ENCODE data around the gene PTPN9. TPM values are rescaled to one million over a fixed set of nuclear protein-coding genes. Genes with fewer than 3 reads are reported as not detected.
"Not testable (repeated sequence)": the region's sequence is repeated elsewhere in the genome, so short reads cannot be mapped to it uniquely, and the experiment has no call there.

The PTPN9 gene
- total and polyA plus RNA-seq, 4 donors, result 9.8 to 37.9 (median 21.1) TPM

DNA sequence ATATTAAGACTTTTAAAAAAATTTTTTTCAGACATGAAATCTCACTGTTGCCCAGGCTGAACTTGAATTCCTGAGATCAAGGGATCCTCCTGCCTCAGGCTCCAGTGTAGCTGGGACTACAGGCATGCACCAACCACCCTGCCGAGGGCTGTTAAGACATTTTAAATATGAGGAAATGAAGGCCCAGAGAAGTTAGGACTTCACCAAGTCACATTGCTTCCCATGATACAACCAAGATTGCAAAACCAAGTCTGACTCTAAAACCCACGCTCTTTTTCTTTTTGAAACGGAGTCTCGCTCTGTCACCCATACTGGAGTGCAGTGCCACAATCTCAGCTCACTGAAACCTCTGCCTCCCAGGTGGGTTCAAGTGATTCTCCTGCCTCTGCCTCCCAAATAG is 28.0 kb downstream of the PTPN9 start:
- ATAC-seq (ENCODE audit: low FRiP score), result no peak
- WGBS, 2 donors, result 91 to 96% methylated on average over 4 of the region's 4 CpGs
- H3K4me3 ChIP-seq (ENCODE audit: low read length in 2 of 2), result no peak overlapping the region

DNA sequence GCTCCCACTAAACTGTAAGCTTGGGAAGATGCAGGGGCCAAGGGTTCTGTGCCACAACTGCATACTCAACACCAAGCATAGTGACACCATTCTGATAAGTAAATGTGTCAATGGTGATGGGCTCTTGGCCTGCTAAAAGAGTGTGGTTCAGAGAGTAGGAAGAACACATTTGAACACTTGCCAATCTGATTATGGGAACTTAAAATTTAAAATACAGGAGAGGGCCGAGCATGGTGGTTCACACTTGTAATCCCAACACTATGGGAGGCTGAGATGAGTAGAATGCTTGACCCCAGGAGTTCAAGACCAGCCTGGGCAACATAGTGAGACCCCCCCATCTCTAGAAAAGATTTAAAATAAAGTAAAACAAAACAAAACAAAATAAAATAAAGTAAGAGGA is 34.1 kb downstream of the PTPN9 start:
- Histone ChIP-seq H3K36me3 (ENCODE audit: control insufficient read depth in 1 of 2, insufficient read depth in 2 of 2, low read length in 1 of 2) (no peaks in the 10 kb centered on the region), H3K27ac (ENCODE audit: low read depth in 1 of 2, low read length in 2 of 2) (no peak overlapping the region), H3K9me3 (ENCODE audit: control insufficient read depth, low read length) (no peaks in the 10 kb centered on the region), H3K4me3 (ENCODE audit: low read length in 2 of 2) (no peak overlapping the region), H3K4me1 (ENCODE audit: control insufficient read depth in 1 of 2, insufficient read depth in 2 of 2, low read length in 2 of 2) (peaks cover 0 to 3% of the 10 kb centered on the region in 2 donors), H3K27me3 (ENCODE audit: control insufficient read depth in 1 of 2, insufficient read depth in 2 of 2, low read length in 1 of 2) (no peaks in the 10 kb centered on the region)
- 42 to 69% methylated on average over 1 of the region's 1 CpG for WGBS, 2 donors
- intact Hi-C loops (cut with DNase I), result no loop called here
- no peak for ATAC-seq (ENCODE audit: low FRiP score)
- DNase-seq, result no peak

More for the DNA sequence above, 28.0 kb downstream of the PTPN9 start:
- H3K4me1 ChIP-seq (ENCODE audit: control insufficient read depth in 1 of 2, insufficient read depth in 2 of 2, low read length in 2 of 2), result no peaks in the 10 kb centered on the region
- H3K27me3 ChIP-seq (ENCODE audit: control insufficient read depth in 1 of 2, insufficient read depth in 2 of 2, low read length in 1 of 2), result no peaks in the 10 kb centered on the region
- no peaks in the 10 kb centered on the region for H3K9me3 ChIP-seq (ENCODE audit: control insufficient read depth, low read length)
- intact Hi-C loops (cut with DNase I), result no loop called here
- no peak overlapping the region for H3K27ac ChIP-seq (ENCODE audit: low read depth in 1 of 2, low read length in 2 of 2)
- DNase-seq, result peak in 1 of 2 donors; percentile 12
- H3K36me3 ChIP-seq (ENCODE audit: control insufficient read depth in 1 of 2, insufficient read depth in 2 of 2, low read length in 1 of 2), result no peaks in the 10 kb centered on the region

DNA sequence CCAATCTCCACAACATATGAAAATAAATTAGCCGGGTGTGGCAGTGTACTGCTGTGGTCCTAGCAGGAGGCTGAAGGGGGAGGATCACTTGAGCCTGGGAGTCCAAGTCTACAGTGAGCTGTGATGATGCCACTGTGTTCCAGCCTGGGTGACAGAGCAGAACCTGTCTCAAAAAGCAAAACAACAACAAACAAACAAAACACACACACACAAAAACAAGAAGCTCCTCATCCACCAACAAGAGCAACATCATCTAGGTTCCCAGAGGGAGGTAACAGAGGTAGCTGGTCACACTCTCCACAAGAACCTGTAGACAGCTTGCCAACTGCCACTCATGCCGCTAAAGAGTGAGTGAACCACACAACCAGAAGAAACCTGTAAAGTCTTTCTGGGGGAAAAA is 34.8 kb downstream of the PTPN9 start:
- ATAC-seq (ENCODE audit: low FRiP score) (no peak), DNase-seq (no peak)
- Histone ChIP-seq H3K4me1 (ENCODE audit: control insufficient read depth in 1 of 2, insufficient read depth in 2 of 2, low read length in 2 of 2) (peaks cover 0 to 3% of the 10 kb centered on the region in 2 donors), H3K9me3 (ENCODE audit: control insufficient read depth, low read length) (no peaks in the 10 kb centered on the region), H3K27ac (ENCODE audit: low read depth in 1 of 2, low read length in 2 of 2) (no peak overlapping the region), H3K4me3 (ENCODE audit: low read length in 2 of 2) (no peak overlapping the region), H3K36me3 (ENCODE audit: control insufficient read depth in 1 of 2, insufficient read depth in 2 of 2, low read length in 1 of 2) (no peaks in the 10 kb centered on the region), H3K27me3 (ENCODE audit: control insufficient read depth in 1 of 2, insufficient read depth in 2 of 2, low read length in 1 of 2) (no peaks in the 10 kb centered on the region)
- intact Hi-C loops (cut with DNase I), result no loop called here
- 80 to 82% methylated on average over 2 of the region's 2 CpGs for WGBS, 2 donors

- not testable (repeated sequence) for ATAC-seq (ENCODE audit: low FRiP score)
- 74 to 76% methylated on average over 4 to 6 of the region's 6 CpGs for WGBS, 2 donors
Measured at GRCh38 chr15:75542949-75543545, 36.1 kb downstream of the PTPN9 start.

GRCh38 chr15:75542386-75542797 is 36.7 kb downstream of the PTPN9 start:
- peak; percentile 38 for ATAC-seq (ENCODE audit: low FRiP score)
- no peak overlapping the region for H3K4me3 ChIP-seq (ENCODE audit: low read length in 2 of 2)
- 32 to 46% methylated on average over 2 of the region's 2 CpGs for WGBS, 2 donors

More at GRCh38 chr15:75542949-75543545, 36.1 kb downstream of the PTPN9 start:
- H3K4me1 ChIP-seq (ENCODE audit: control insufficient read depth in 1 of 2, insufficient read depth in 2 of 2, low read length in 2 of 2); H3K27me3 ChIP-seq (ENCODE audit: control insufficient read depth in 1 of 2, insufficient read depth in 2 of 2, low read length in 1 of 2); H3K27ac ChIP-seq (ENCODE audit: low read depth in 1 of 2, low read length in 2 of 2); H3K36me3 ChIP-seq (ENCODE audit: control insufficient read depth in 1 of 2, insufficient read depth in 2 of 2, low read length in 1 of 2); H3K9me3 ChIP-seq (ENCODE audit: control insufficient read depth, low read length); H3K4me3 ChIP-seq (ENCODE audit: low read length in 2 of 2); DNase-seq; intact Hi-C loops (cut with DNase I): not testable (repeated sequence)

DNA sequence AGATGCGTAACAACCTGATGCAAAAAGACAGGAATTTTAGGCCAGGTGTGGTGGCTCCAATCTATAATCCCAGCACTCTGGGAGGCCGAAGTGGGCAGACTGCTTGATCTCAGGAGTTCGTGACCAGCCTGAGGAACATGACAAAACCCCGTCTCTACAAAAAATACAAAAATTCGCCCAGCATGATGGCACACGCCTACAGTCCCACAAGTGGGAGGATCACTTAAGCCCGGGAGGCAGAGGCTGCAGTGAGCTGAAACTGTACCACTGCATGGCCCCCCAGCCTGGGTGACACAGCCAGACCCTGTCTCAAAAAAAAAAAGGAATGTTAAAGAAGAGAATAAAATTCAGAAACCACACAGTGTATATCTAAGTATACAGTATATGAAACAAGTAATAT is 40.7 kb downstream of the PTPN9 start:
- WGBS, 2 donors, result 91 to 92% methylated on average over 7 of the region's 7 CpGs
- no peaks in the 10 kb centered on the region for H3K36me3 ChIP-seq (ENCODE audit: control insufficient read depth in 1 of 2, insufficient read depth in 2 of 2, low read length in 1 of 2)
- DNase-seq, result no peak
- H3K4me1 ChIP-seq (ENCODE audit: control insufficient read depth in 1 of 2, insufficient read depth in 2 of 2, low read length in 2 of 2), result peaks cover 0 to 3% of the 10 kb centered on the region in 2 donors
- H3K4me3 ChIP-seq (ENCODE audit: low read length in 2 of 2), result no peak overlapping the region
- intact Hi-C loops (cut with DNase I), result no loop called here
- H3K27me3 ChIP-seq (ENCODE audit: control insufficient read depth in 1 of 2, insufficient read depth in 2 of 2, low read length in 1 of 2), result no peaks in the 10 kb centered on the region
- ATAC-seq (ENCODE audit: low FRiP score), result no peak
- H3K27ac ChIP-seq (ENCODE audit: low read depth in 1 of 2, low read length in 2 of 2), result no peak overlapping the region
- no peaks in the 10 kb centered on the region for H3K9me3 ChIP-seq (ENCODE audit: control insufficient read depth, low read length)

More at GRCh38 chr15:75542386-75542797, 36.7 kb downstream of the PTPN9 start:
- no peak for DNase-seq
- peak overlapping the region in 1 of 2 donors; percentile 0 for H3K27ac ChIP-seq (ENCODE audit: low read depth in 1 of 2, low read length in 2 of 2)
- no peaks in the 10 kb centered on the region for H3K36me3 ChIP-seq (ENCODE audit: control insufficient read depth in 1 of 2, insufficient read depth in 2 of 2, low read length in 1 of 2)
- H3K4me1 ChIP-seq (ENCODE audit: control insufficient read depth in 1 of 2, insufficient read depth in 2 of 2, low read length in 2 of 2), result peaks cover 0 to 3% of the 10 kb centered on the region in 2 donors
- no peaks in the 10 kb centered on the region for H3K9me3 ChIP-seq (ENCODE audit: control insufficient read depth, low read length)
- no peaks in the 10 kb centered on the region for H3K27me3 ChIP-seq (ENCODE audit: control insufficient read depth in 1 of 2, insufficient read depth in 2 of 2, low read length in 1 of 2)
- intact Hi-C loops (cut with DNase I), result no loop called here

- Histone ChIP-seq H3K4me1 (ENCODE audit: control insufficient read depth in 1 of 2, insufficient read depth in 2 of 2, low read length in 2 of 2) (no peaks in the 10 kb centered on the region), H3K27ac (ENCODE audit: low read depth in 1 of 2, low read length in 2 of 2) (no peak overlapping the region), H3K9me3 (ENCODE audit: control insufficient read depth, low read length) (no peaks in the 10 kb centered on the region), H3K27me3 (ENCODE audit: control insufficient read depth in 1 of 2, insufficient read depth in 2 of 2, low read length in 1 of 2) (no peaks in the 10 kb centered on the region), H3K36me3 (ENCODE audit: control insufficient read depth in 1 of 2, insufficient read depth in 2 of 2, low read length in 1 of 2) (no peaks in the 10 kb centered on the region), H3K4me3 (ENCODE audit: low read length in 2 of 2) (no peak overlapping the region)
- ATAC-seq (ENCODE audit: low FRiP score) (no peak), DNase-seq (no peak)
- WGBS, 2 donors, result 91 to 92% methylated on average over 1 of the region's 1 CpG
- intact Hi-C loops (cut with DNase I), result no loop called here
Measured at GRCh38 chr15:75533945-75534344, 45.2 kb downstream of the PTPN9 start.

GRCh38 chr15:75532413-75533250 is 46.5 kb downstream of the PTPN9 start:
- H3K27me3 ChIP-seq (ENCODE audit: control insufficient read depth in 1 of 2, insufficient read depth in 2 of 2, low read length in 1 of 2), result no peaks in the 10 kb centered on the region
- no peaks in the 10 kb centered on the region for H3K4me1 ChIP-seq (ENCODE audit: control insufficient read depth in 1 of 2, insufficient read depth in 2 of 2, low read length in 2 of 2)
- H3K36me3 ChIP-seq (ENCODE audit: control insufficient read depth in 1 of 2, insufficient read depth in 2 of 2, low read length in 1 of 2), result no peaks in the 10 kb centered on the region
- peak; percentile 91 for ATAC-seq (ENCODE audit: low FRiP score)
- no peak overlapping the region for H3K4me3 ChIP-seq (ENCODE audit: low read length in 2 of 2)
- intact Hi-C loops (cut with DNase I), result no loop called here
- WGBS, 2 donors, result 0 to 8% methylated on average over 1 of the region's 1 CpG
- DNase-seq, result peak in 1 of 2 donors; percentile 59
- H3K9me3 ChIP-seq (ENCODE audit: control insufficient read depth, low read length), result no peaks in the 10 kb centered on the region
- peak overlapping the region in 1 of 2 donors; percentile 85 for H3K27ac ChIP-seq (ENCODE audit: low read depth in 1 of 2, low read length in 2 of 2)

Measured in aorta (tissue), 5 donors.